Measurements from ENCODE around the gene EDEM1.

Gene EDEM1

DNA sequence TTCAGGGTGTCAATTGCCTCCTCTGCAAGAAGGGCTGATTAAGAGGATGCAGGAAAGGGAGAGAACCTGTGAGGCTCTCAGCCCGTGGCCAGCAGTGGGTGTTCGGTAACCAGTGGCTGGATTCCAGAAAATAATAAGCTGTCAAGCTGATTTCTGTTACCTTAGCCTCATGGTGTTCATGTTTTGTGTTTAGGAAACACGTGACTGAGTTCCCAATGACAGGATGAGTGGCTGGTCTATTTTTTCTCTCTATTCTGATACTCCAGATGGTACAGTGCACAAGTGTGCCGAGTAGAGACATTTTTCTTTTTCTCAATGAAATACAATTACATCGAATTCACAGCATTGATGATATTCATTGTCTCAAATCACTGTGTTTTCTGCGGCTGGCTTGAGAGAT, 43.6 kb downstream of the EDEM1 start:
- no peak overlapping the region for H2AFZ ChIP-seq (ENCODE audit: low read depth)
- no peaks in the 10 kb centered on the region for H3K79me2 ChIP-seq (ENCODE audit: insufficient read depth, low read depth)
- no peak overlapping the region for H3K27ac ChIP-seq
- no peak overlapping the region for H3K4me2 ChIP-seq
- H3K36me3 ChIP-seq (ENCODE audit: insufficient read depth): no peaks in the 10 kb centered on the region
- no peaks in the 10 kb centered on the region for H3K4me1 ChIP-seq (ENCODE audit: low read depth, poor library complexity, severe bottlenecking)
- H3K27me3 ChIP-seq (ENCODE audit: insufficient read depth, low read depth): no peaks in the 10 kb centered on the region
- no peaks in the 10 kb centered on the region for H4K20me1 ChIP-seq (ENCODE audit: insufficient read depth)
- TF ChIP-seq, protein P1, sequence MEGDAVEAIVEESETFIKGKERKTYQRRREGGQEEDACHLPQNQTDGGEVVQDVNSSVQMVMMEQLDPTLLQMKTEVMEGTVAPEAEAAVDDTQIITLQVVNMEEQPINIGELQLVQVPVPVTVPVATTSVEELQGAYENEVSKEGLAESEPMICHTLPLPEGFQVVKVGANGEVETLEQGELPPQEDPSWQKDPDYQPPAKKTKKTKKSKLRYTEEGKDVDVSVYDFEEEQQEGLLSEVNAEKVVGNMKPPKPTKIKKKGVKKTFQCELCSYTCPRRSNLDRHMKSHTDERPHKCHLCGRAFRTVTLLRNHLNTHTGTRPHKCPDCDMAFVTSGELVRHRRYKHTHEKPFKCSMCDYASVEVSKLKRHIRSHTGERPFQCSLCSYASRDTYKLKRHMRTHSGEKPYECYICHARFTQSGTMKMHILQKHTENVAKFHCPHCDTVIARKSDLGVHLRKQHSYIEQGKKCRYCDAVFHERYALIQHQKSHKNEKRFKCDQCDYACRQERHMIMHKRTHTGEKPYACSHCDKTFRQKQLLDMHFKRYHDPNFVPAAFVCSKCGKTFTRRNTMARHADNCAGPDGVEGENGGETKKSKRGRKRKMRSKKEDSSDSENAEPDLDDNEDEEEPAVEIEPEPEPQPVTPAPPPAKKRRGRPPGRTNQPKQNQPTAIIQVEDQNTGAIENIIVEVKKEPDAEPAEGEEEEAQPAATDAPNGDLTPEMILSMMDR (conservative IDR thresholded peaks at IDR 0.05; ENCODE audit: low read depth, low read length): no peak
- no peak overlapping the region for H3K9ac ChIP-seq
- no peak overlapping the region for H3K4me3 ChIP-seq (IDR thresholded peaks at IDR 0.05; ENCODE audit: insufficient read depth, low read depth, low read length)

DNA sequence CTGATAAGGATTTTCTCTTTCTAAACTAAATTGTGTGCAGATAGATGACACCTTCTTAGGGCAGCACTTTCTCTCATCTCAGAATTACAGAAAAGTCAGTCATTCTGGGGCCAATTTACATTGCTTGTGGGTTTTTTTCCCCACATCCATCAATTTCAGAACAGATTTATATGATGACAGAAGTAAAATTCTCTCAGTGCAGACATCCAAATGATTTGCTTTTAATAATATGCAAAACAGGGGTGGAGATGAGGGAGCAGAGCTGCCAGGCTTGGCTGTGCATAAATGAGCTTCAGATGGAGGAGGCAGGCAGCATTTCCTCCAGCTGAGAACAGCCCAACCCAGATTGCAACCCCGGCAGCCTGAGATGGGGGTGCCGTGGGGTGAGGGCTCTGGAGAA, 44.0 kb downstream of the EDEM1 start:
- Histone ChIP-seq H3K4me3 (IDR thresholded peaks at IDR 0.05; ENCODE audit: insufficient read depth, low read depth, low read length) (no peak overlapping the region), H3K27ac (no peak overlapping the region), H4K20me1 (ENCODE audit: insufficient read depth) (no peaks in the 10 kb centered on the region), H3K4me2 (no peak overlapping the region), H3K36me3 (ENCODE audit: insufficient read depth) (no peaks in the 10 kb centered on the region), H3K79me2 (ENCODE audit: insufficient read depth, low read depth) (no peaks in the 10 kb centered on the region), H3K4me1 (ENCODE audit: low read depth, poor library complexity, severe bottlenecking) (no peaks in the 10 kb centered on the region), H3K9ac (no peak overlapping the region), H3K27me3 (ENCODE audit: insufficient read depth, low read depth) (no peaks in the 10 kb centered on the region), H2AFZ (ENCODE audit: low read depth) (no peak overlapping the region)
- TF ChIP-seq, protein P1 (conservative IDR thresholded peaks at IDR 0.05; ENCODE audit: low read depth, low read length): no peak

DNA sequence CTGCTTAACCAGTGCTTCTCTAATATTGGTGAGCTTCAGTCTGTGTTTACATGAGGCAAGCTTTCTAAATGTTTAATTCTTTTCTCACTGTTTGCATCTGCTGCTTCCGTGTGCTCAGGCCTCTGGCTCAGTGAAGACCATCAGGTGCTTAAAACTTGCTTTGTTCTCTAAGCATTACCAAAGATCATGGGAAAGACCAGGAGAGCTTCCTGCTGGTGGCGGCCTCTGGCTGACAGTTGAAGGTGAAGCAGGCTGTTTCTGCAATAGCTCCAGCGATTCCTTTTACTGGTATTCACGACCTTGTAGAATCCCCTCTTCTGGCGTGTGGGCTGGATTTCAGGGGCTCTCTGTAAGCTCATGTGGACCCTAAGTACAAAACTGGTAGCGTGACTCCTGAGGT, 45.1 kb downstream of the EDEM1 start:
- Histone ChIP-seq H2AFZ (ENCODE audit: low read depth) (no peak overlapping the region), H3K27ac (no peak overlapping the region), H3K9ac (no peak overlapping the region), H3K36me3 (ENCODE audit: insufficient read depth) (no peaks in the 10 kb centered on the region), H3K4me3 (IDR thresholded peaks at IDR 0.05; ENCODE audit: insufficient read depth, low read depth, low read length) (no peak overlapping the region), H3K4me2 (no peak overlapping the region), H4K20me1 (ENCODE audit: insufficient read depth) (no peaks in the 10 kb centered on the region), H3K79me2 (ENCODE audit: insufficient read depth, low read depth) (no peaks in the 10 kb centered on the region), H3K27me3 (ENCODE audit: insufficient read depth, low read depth) (no peaks in the 10 kb centered on the region), H3K4me1 (ENCODE audit: low read depth, poor library complexity, severe bottlenecking) (no peaks in the 10 kb centered on the region)
- TF ChIP-seq, protein P1 (conservative IDR thresholded peaks at IDR 0.05; ENCODE audit: low read depth, low read length): no peak

DNA sequence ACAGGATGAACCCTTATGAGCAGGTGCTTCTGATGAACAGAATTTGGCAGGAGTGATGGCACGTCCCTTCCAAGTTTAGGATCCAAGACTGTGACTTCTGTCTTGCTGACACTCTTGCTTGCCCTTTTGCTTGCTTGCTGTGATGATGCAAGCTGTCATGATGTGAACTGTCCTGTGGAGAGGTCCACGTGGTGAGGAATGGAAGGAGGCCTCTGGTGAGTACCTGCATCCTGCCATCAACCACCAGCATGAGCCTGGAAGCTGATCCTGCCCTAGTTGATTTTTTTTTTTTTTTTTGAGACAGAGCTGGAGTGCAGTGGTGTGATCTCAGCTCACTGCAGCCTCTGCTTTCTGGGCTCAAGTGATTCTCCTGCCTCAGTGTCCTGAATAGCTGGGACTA, 45.5 kb downstream of the EDEM1 start:
- no peaks in the 10 kb centered on the region for H3K4me1 ChIP-seq (ENCODE audit: low read depth, poor library complexity, severe bottlenecking)
- H3K79me2 ChIP-seq (ENCODE audit: insufficient read depth, low read depth): no peaks in the 10 kb centered on the region
- H3K27me3 ChIP-seq (ENCODE audit: insufficient read depth, low read depth): no peaks in the 10 kb centered on the region
- no peaks in the 10 kb centered on the region for H3K36me3 ChIP-seq (ENCODE audit: insufficient read depth)
- TF ChIP-seq, protein P1 (conservative IDR thresholded peaks at IDR 0.05; ENCODE audit: low read depth, low read length): no peak
- no peak overlapping the region for H2AFZ ChIP-seq (ENCODE audit: low read depth)
- no peaks in the 10 kb centered on the region for H4K20me1 ChIP-seq (ENCODE audit: insufficient read depth)
- H3K27ac ChIP-seq: no peak overlapping the region
- H3K9ac ChIP-seq: no peak overlapping the region
- no peak overlapping the region for H3K4me3 ChIP-seq (IDR thresholded peaks at IDR 0.05; ENCODE audit: insufficient read depth, low read depth, low read length)
- H3K4me2 ChIP-seq: no peak overlapping the region

DNA sequence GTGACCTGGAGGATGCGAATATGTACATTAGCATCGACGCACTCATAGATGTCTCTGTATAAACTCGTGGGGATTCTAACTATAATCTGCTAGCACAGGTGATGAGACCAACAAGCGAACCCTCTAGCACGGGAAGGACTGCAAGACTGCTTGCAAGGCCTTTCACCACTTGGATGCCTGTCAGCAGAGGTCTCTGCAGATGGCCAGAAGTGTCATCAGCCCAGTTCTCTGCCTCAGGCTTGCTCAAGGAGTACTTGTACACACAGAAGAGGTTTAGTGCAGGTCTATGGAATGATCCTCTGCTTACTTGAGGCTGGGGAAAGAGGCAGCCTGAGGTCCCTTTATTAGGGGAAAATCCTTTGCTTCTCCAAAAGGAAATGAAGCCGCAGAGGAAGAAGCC, 48.1 kb downstream of the EDEM1 start:
- H2AFZ ChIP-seq (ENCODE audit: low read depth): no peak overlapping the region
- no peaks in the 10 kb centered on the region for H4K20me1 ChIP-seq (ENCODE audit: insufficient read depth)
- H3K79me2 ChIP-seq (ENCODE audit: insufficient read depth, low read depth): no peaks in the 10 kb centered on the region
- H3K4me1 ChIP-seq (ENCODE audit: low read depth, poor library complexity, severe bottlenecking): no peaks in the 10 kb centered on the region
- no peak overlapping the region for H3K4me3 ChIP-seq (IDR thresholded peaks at IDR 0.05; ENCODE audit: insufficient read depth, low read depth, low read length)
- H3K4me2 ChIP-seq: no peak overlapping the region
- TF ChIP-seq, protein P1 (conservative IDR thresholded peaks at IDR 0.05; ENCODE audit: low read depth, low read length): no peak
- H3K36me3 ChIP-seq (ENCODE audit: insufficient read depth): no peaks in the 10 kb centered on the region
- H3K9ac ChIP-seq: no peak overlapping the region
- H3K27me3 ChIP-seq (ENCODE audit: insufficient read depth, low read depth): no peaks in the 10 kb centered on the region
- no peak overlapping the region for H3K27ac ChIP-seq

Measured in KMS-11 (cell line).